Stimulated activated CD8-positive, alpha-beta memory T cell treated with anti-CD3 and anti-CD28 coated beads, Interleukin-15, amount 100 ng/mL, for 24 hours (primary cell): ENCODE measurements around the gene SEMA4D.

Experiments used
- DNase-seq: peaks from one replicate; pipeline ENCODE4 v3.0.0-alpha.2; 2020; ENCODE audit warnings: low read depth

Gene SEMA4D

GRCh38 chr9:89500008-89500407, 2.1 kb upstream of the SEMA4D start:
- DNase-seq: no peak

- DNase-seq: no peak
Observed at GRCh38 chr9:89498852-89499480, 1.1 kb upstream of the SEMA4D start.

- no peak for DNase-seq
Observed at GRCh38 chr9:89497257-89497963, 503 bp downstream of the SEMA4D start.

- DNase-seq: no peak
Observed at GRCh38 chr9:89496645-89497256, 1.2 kb downstream of the SEMA4D start.

GRCh38 chr9:89495824-89496560, 1.9 kb downstream of the SEMA4D start:
- no peak for DNase-seq

- DNase-seq: no peak
Observed at GRCh38 chr9:89494199-89494598, 3.7 kb downstream of the SEMA4D start.

GRCh38 chr9:89493671-89494070, 4.2 kb downstream of the SEMA4D start:
- DNase-seq: no peak

GRCh38 chr9:89493181-89493580, 4.7 kb downstream of the SEMA4D start:
- no peak for DNase-seq

- no peak for DNase-seq
Observed at GRCh38 chr9:89492586-89492985, 5.3 kb downstream of the SEMA4D start.

- no peak for DNase-seq
Observed at GRCh38 chr9:89491694-89492093, 6.2 kb downstream of the SEMA4D start.

GRCh38 chr9:89489548-89490530, 8.1 kb downstream of the SEMA4D start:
- no peak for DNase-seq

GRCh38 chr9:89488936-89489335, 9.0 kb downstream of the SEMA4D start:
- DNase-seq: no peak

- no peak for DNase-seq
Observed at GRCh38 chr9:89488131-89488530, 9.8 kb downstream of the SEMA4D start.

- no peak for DNase-seq
Observed at GRCh38 chr9:89486681-89487080, 11.2 kb downstream of the SEMA4D start.

GRCh38 chr9:89484475-89485404, 13.2 kb downstream of the SEMA4D start:
- DNase-seq: no peak

- no peak for DNase-seq
Observed at GRCh38 chr9:89483592-89484474, 14.1 kb downstream of the SEMA4D start.

- no peak for DNase-seq
Observed at GRCh38 chr9:89482901-89483361, 15.0 kb downstream of the SEMA4D start.

- DNase-seq: no peak
Observed at GRCh38 chr9:89482056-89482851, 15.7 kb downstream of the SEMA4D start.
